Activated T-helper 1 cell treated with anti-CD3 and anti-CD28 coated beads, Interleukin-12 subunit alpha, Interleukin-12 subunit beta, Interleukin-2, Interleukin-4 antibody, amounts not matched to agents 30 ng/mL and 10 ng/mL and 1 ng/mL, durations not matched to agents 14 hours and 24 hours and 36 hours (primary cell): Measurements from ENCODE around the gene KAZN. TPM values are rescaled to one million over a fixed set of nuclear protein-coding genes. Genes with fewer than 3 reads are reported as not detected.

Experiments
- DNase-seq: peaks from one replicate; pipeline ENCODE4 v3.0.0; 2021; ENCODE audit warnings: low spot score
- H3K27ac Mint-ChIP-seq: one replicate; pipeline ENCODE4 v1.8.0; 2021; ENCODE audit warnings: mild to moderate bottlenecking, mixed read lengths
- H3K27me3 Mint-ChIP-seq: one replicate; pipeline ENCODE4 v1.8.0; 2022; ENCODE audit warnings: mild to moderate bottlenecking, moderate library complexity, mixed read lengths; ENCODE audit not compliant: insufficient read depth
- H3K36me3 Mint-ChIP-seq: one replicate; pipeline ENCODE4 v1.8.0; 2021; ENCODE audit warnings: low read depth, mixed read lengths
- H3K4me1 Mint-ChIP-seq: one replicate; pipeline ENCODE4 v1.8.0; 2021; ENCODE audit warnings: low read depth, mixed read lengths
- H3K4me3 Mint-ChIP-seq: one replicate; pipeline ENCODE4 v1.8.0; 2021; ENCODE audit warnings: mild to moderate bottlenecking, moderate library complexity, mixed read lengths
- H3K9me3 Mint-ChIP-seq: one replicate; pipeline ENCODE4 v1.8.0; 2021; ENCODE audit warnings: mixed read lengths
- intact Hi-C: fragments of 100-400 bp; cut with micrococcal nuclease; formaldehyde crosslinking; loops from one replicate; pipeline ENCODE4 v1.15.1; 2024
- total RNA-seq: library from RNA; stranded (reverse); gene quantifications from 2 replicates; pipeline ENCODE4 v1.2.3, GENCODE V29; 2022

KAZN gene
- total RNA-seq, 1 donor from 2014 or later: 0.54 TPM

GRCh38 chr1:14827870-14828269, 229.4 kb downstream of the KAZN start:
- no peaks in the 10 kb centered on the region for H3K36me3 Mint-ChIP-seq
- DNase-seq: no peak
- H3K9me3 Mint-ChIP-seq: no peaks in the 10 kb centered on the region
- no peak overlapping the region for H3K4me3 Mint-ChIP-seq
- intact Hi-C loops: no loop called here
- H3K4me1 Mint-ChIP-seq: no peaks in the 10 kb centered on the region
- H3K27me3 Mint-ChIP-seq: peaks cover 3% of the 10 kb centered on the region
- no peak overlapping the region for H3K27ac Mint-ChIP-seq

- Mint-ChIP-seq H3K27me3 (peaks cover 3% of the 10 kb centered on the region), H3K36me3 (no peaks in the 10 kb centered on the region)
- no peak for DNase-seq
Observed at GRCh38 chr1:14828665-14829064, 230.2 kb downstream of the KAZN start.

GRCh38 chr1:14835725-14836124, 237.2 kb downstream of the KAZN start:
- no peak overlapping the region for H3K4me3 Mint-ChIP-seq
- H3K9me3 Mint-ChIP-seq: peaks cover 3% of the 10 kb centered on the region
- H3K27ac Mint-ChIP-seq: no peak overlapping the region
- intact Hi-C loops: no loop called here
- no peaks in the 10 kb centered on the region for H3K36me3 Mint-ChIP-seq
- peaks cover 3% of the 10 kb centered on the region for H3K27me3 Mint-ChIP-seq
- DNase-seq: no peak
- H3K4me1 Mint-ChIP-seq: no peaks in the 10 kb centered on the region

More at GRCh38 chr1:14828665-14829064, 230.2 kb downstream of the KAZN start:
- intact Hi-C loops: no loop called here
- no peaks in the 10 kb centered on the region for H3K4me1 Mint-ChIP-seq
- H3K4me3 Mint-ChIP-seq: no peak overlapping the region
- H3K27ac Mint-ChIP-seq: no peak overlapping the region
- no peaks in the 10 kb centered on the region for H3K9me3 Mint-ChIP-seq

GRCh38 chr1:14836426-14837140, 238.1 kb downstream of the KAZN start:
- no peak overlapping the region for H3K4me3 Mint-ChIP-seq
- DNase-seq: no peak
- H3K27ac Mint-ChIP-seq: no peak overlapping the region
- H3K4me1 Mint-ChIP-seq: no peaks in the 10 kb centered on the region
- no peaks in the 10 kb centered on the region for H3K36me3 Mint-ChIP-seq
- intact Hi-C loops: no loop called here
- H3K9me3 Mint-ChIP-seq: peaks cover 7% of the 10 kb centered on the region
- no peaks in the 10 kb centered on the region for H3K27me3 Mint-ChIP-seq

GRCh38 chr1:14840374-14840773, 241.9 kb downstream of the KAZN start:
- intact Hi-C loops: no loop called here
- Mint-ChIP-seq H3K27me3 (peaks cover 2% of the 10 kb centered on the region), H3K4me1 (no peaks in the 10 kb centered on the region), H3K36me3 (no peaks in the 10 kb centered on the region), H3K4me3 (no peak overlapping the region), H3K27ac (no peak overlapping the region), H3K9me3 (peaks cover 25% of the 10 kb centered on the region)
- DNase-seq: no peak

- intact Hi-C loops: no loop called here
- H3K9me3 Mint-ChIP-seq: peaks cover 25% of the 10 kb centered on the region
- H3K27ac Mint-ChIP-seq: no peak overlapping the region
Observed at GRCh38 chr1:14841456-14841855, 243.0 kb downstream of the KAZN start.

GRCh38 chr1:14841951-14842350, 243.5 kb downstream of the KAZN start:
- Mint-ChIP-seq H3K4me1 (no peaks in the 10 kb centered on the region), H3K9me3 (peaks cover 25% of the 10 kb centered on the region), H3K27ac (no peak overlapping the region), H3K4me3 (no peak overlapping the region), H3K36me3 (no peaks in the 10 kb centered on the region), H3K27me3 (peaks cover 2% of the 10 kb centered on the region)
- intact Hi-C loops: no loop called here
- DNase-seq: no peak

More at GRCh38 chr1:14841456-14841855, 243.0 kb downstream of the KAZN start:
- no peak for DNase-seq
- Mint-ChIP-seq H3K4me1 (no peaks in the 10 kb centered on the region), H3K27me3 (peaks cover 2% of the 10 kb centered on the region), H3K4me3 (no peak overlapping the region), H3K36me3 (no peaks in the 10 kb centered on the region)

GRCh38 chr1:14842361-14842760, 243.9 kb downstream of the KAZN start:
- no peak overlapping the region for H3K27ac Mint-ChIP-seq
- H3K27me3 Mint-ChIP-seq: peaks cover 2% of the 10 kb centered on the region
- no peaks in the 10 kb centered on the region for H3K4me1 Mint-ChIP-seq
- peaks cover 25% of the 10 kb centered on the region for H3K9me3 Mint-ChIP-seq
- no peaks in the 10 kb centered on the region for H3K36me3 Mint-ChIP-seq
- no peak for DNase-seq
- intact Hi-C loops: no loop called here
- no peak overlapping the region for H3K4me3 Mint-ChIP-seq

GRCh38 chr1:14842891-14843290, 244.4 kb downstream of the KAZN start:
- Mint-ChIP-seq H3K27me3 (peaks cover 2% of the 10 kb centered on the region), H3K27ac (no peak overlapping the region)

GRCh38 chr1:14843525-14843924, 245.0 kb downstream of the KAZN start:
- H3K4me3 Mint-ChIP-seq: no peak overlapping the region
- H3K27ac Mint-ChIP-seq: no peak overlapping the region
- intact Hi-C loops: no loop called here
- H3K9me3 Mint-ChIP-seq: peaks cover 25% of the 10 kb centered on the region
- no peaks in the 10 kb centered on the region for H3K36me3 Mint-ChIP-seq
- peaks cover 2% of the 10 kb centered on the region for H3K27me3 Mint-ChIP-seq
- H3K4me1 Mint-ChIP-seq: no peaks in the 10 kb centered on the region
- DNase-seq: no peak

More at GRCh38 chr1:14842891-14843290, 244.4 kb downstream of the KAZN start:
- intact Hi-C loops: no loop called here
- H3K36me3 Mint-ChIP-seq: no peaks in the 10 kb centered on the region
- H3K9me3 Mint-ChIP-seq: peaks cover 25% of the 10 kb centered on the region
- no peak for DNase-seq
- no peak overlapping the region for H3K4me3 Mint-ChIP-seq
- no peaks in the 10 kb centered on the region for H3K4me1 Mint-ChIP-seq

GRCh38 chr1:14844356-14844755, 245.9 kb downstream of the KAZN start:
- Mint-ChIP-seq H3K9me3 (peaks cover 25% of the 10 kb centered on the region), H3K36me3 (no peaks in the 10 kb centered on the region), H3K27ac (no peak overlapping the region), H3K4me1 (no peaks in the 10 kb centered on the region), H3K27me3 (peaks cover 2% of the 10 kb centered on the region), H3K4me3 (no peak overlapping the region)
- DNase-seq: no peak
- intact Hi-C loops: no loop called here

- Mint-ChIP-seq H3K27me3 (peaks cover 2% of the 10 kb centered on the region), H3K36me3 (no peaks in the 10 kb centered on the region), H3K9me3 (peaks cover 25% of the 10 kb centered on the region), H3K4me1 (no peaks in the 10 kb centered on the region), H3K4me3 (no peak overlapping the region), H3K27ac (no peak overlapping the region)
- no peak for DNase-seq
- intact Hi-C loops: no loop called here
Observed at GRCh38 chr1:14844923-14845617, 246.6 kb downstream of the KAZN start.

GRCh38 chr1:14845851-14846250, 247.4 kb downstream of the KAZN start:
- peaks cover 21% of the 10 kb centered on the region for H3K9me3 Mint-ChIP-seq
- intact Hi-C loops: no loop called here
- no peak overlapping the region for H3K4me3 Mint-ChIP-seq
- H3K27me3 Mint-ChIP-seq: peaks cover 2% of the 10 kb centered on the region
- no peak for DNase-seq
- H3K36me3 Mint-ChIP-seq: no peaks in the 10 kb centered on the region
- H3K27ac Mint-ChIP-seq: no peak overlapping the region
- no peaks in the 10 kb centered on the region for H3K4me1 Mint-ChIP-seq
